Mononuclear cell (primary cell): Measurements from ENCODE around the gene MAMLD1. TPM values are rescaled to one million over a fixed set of nuclear protein-coding genes. Genes with fewer than 3 reads are reported as not detected.
A peak's percentile ranks its signal among the peaks of the same experiment; 100 is the strongest.

Experiments used
- H3K27me3 ChIP-seq: 2 replicates; pipeline ENCODE4 v1.6.0; 2011; ENCODE audit warnings: low read length, control low read depth; ENCODE audit not compliant: insufficient read depth
- H3K4me1 ChIP-seq: 2 replicates; pipeline ENCODE4 v1.5.1; 2011; ENCODE audit warnings: mild to moderate bottlenecking, low read length, control low read depth; ENCODE audit not compliant: insufficient read depth
- H3K4me3 ChIP-seq: 2 replicates; pipeline ENCODE4 v1.5.1; 2011; ENCODE audit warnings: mild to moderate bottlenecking, low read length, moderate library complexity
- H3K9me3 ChIP-seq: 2 replicates; pipeline ENCODE4 v1.5.1; 2011; ENCODE audit warnings: low read depth, mild to moderate bottlenecking, control low read depth, low read length
- total RNA-seq: library from RNA; depleted of rRNA; stranded (reverse); fragments of >200 nt; gene quantifications from one replicate; pipeline ENCODE4 v1.2.3, GENCODE V29; 2012

The MAMLD1 gene
- total RNA-seq, 1 donor, result 0.10 TPM

DNA sequence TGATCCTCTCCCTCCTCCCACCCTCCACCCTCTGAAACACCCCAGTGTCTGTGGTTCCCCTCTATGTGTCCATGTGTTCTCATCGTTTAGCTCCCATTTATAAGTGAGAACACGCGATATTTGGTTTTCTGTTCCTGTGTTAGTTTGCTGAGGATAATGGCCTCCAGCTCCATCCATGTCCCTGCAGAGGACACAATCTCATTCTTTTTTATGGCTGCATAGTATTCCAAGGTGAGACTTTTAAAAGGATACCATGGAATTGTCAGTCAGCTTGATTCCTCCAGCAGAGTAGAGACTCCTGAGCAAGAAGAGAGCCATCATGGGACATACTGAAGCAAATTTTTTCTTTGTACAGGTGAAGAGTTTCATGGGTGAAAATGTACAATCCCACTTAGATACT, 166.5 kb downstream of the MAMLD1 start:
- no peaks in the 10 kb centered on the region for H3K27me3 ChIP-seq
- H3K4me3 ChIP-seq, result no peak overlapping the region
- no peaks in the 10 kb centered on the region for H3K9me3 ChIP-seq
- no peaks in the 10 kb centered on the region for H3K4me1 ChIP-seq

DNA sequence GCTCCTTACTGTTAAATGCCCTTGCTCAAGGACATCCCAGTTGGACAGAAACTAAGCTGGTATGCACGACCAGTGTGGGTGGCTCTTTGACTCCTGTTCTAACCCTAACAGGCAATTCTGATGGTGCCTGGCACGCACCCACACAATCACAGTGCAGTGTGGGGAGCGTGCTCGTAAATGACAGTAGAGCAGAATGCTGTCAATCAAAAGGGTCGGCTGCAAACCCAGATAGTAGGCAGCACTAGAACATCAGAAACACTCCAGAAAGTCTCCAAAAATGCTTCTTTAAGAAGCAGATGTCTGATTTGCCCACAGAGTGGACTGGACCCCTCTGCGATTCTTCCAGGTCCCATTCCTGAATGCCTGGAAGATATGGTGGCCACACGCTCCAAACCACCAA, 167.7 kb downstream of the MAMLD1 start:
- no peaks in the 10 kb centered on the region for H3K27me3 ChIP-seq
- H3K4me1 ChIP-seq, result no peaks in the 10 kb centered on the region
- no peak overlapping the region for H3K4me3 ChIP-seq
- no peaks in the 10 kb centered on the region for H3K9me3 ChIP-seq

DNA sequence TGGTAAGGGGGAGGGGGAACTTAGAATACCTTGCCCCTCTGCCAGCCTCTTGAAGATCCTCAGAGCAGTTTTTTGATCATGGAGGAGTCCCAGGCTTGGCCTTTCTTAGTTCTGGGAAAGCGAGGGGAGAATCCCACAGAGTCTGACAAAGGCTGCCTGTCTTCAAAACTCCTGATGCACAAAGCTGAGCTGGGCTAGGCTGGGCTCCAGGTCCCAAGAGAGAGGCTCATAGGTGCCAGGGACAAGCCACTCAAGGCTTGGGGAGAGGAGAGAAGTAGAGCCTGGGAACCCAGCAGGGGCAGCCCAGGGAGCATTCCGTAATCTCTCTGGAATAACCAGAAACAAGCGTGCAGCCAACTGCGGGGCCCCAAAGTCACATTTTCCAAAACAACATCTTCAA, 168.3 kb downstream of the MAMLD1 start:
- H3K4me1 ChIP-seq, result no peaks in the 10 kb centered on the region
- H3K27me3 ChIP-seq, result no peaks in the 10 kb centered on the region
- no peak overlapping the region for H3K4me3 ChIP-seq
- H3K9me3 ChIP-seq, result no peaks in the 10 kb centered on the region

DNA sequence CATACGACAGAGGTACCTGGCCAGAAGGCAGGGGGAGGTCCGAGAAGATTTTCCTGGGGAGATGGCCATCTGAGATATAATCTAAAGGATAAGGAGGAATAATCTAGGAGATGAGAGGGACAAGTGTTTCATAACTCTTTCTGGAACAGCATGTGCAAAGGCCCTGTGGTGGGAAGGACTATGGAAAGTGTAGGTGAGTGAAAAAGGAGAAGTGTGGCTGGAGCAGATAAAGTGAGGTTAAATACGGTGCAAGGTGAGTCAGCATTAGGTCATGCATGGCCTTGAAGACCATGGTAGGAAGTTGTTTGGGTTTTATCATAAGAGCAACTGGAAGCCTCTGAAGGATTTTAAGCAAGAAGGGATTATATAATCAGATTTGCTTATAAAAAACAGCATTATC, 170.7 kb downstream of the MAMLD1 start:
- no peaks in the 10 kb centered on the region for H3K27me3 ChIP-seq
- no peaks in the 10 kb centered on the region for H3K9me3 ChIP-seq

DNA sequence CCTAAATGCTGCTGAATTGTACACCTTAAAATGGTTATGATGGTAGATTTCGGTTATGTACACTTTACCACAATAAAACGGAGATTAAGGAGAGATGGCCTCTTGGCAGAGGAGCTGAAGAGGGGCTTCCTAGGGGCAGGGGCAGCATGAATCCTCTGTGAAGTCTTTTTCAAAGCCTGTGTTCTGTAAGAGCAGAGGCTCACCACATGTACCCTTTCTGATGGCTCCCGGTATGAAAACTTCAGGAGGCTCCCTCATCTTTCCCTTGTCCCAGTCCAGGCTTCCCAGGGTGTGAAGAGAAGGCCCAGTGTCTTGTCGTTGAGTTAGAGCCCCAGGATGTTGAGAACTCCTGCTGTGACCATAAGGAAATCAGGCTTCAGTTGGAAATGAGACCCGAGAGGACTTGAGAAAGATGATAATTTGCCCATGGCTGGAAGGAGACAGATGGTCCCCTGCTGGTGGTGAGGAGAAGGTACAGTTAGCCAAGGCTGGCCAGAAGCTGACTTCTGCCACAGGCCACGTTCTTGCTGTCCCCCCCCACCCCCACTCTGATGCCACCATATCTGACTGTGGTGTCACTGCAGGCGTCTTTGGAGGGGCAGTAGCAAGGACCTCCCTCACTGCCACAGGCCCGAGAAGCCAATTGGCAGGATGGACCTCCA, 173.5 kb downstream of the MAMLD1 start:
- no peak overlapping the region for H3K4me3 ChIP-seq
- no peaks in the 10 kb centered on the region for H3K27me3 ChIP-seq
- no peaks in the 10 kb centered on the region for H3K4me1 ChIP-seq
- no peaks in the 10 kb centered on the region for H3K9me3 ChIP-seq

More for the DNA sequence above, 170.7 kb downstream of the MAMLD1 start:
- no peaks in the 10 kb centered on the region for H3K4me1 ChIP-seq
- H3K4me3 ChIP-seq, result no peak overlapping the region

DNA sequence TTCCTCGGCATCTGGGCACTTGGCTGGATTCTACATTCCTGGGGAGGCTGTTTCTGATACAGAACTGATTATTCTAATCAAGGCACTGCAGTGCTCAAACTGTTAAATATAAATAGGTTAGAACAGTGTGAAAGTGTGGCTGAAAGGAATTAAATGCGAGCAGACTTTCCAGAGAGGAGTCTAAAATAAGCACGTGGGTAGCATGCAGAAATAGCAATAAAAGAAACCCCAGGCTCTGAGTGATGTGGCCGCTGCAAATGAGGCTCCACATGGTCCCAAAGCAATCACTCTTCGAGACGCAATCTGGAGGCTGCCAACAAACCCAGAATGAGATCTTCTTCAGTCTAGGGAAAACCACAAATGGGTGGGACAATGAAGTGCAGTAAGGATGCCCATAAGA, 174.7 kb downstream of the MAMLD1 start:
- H3K4me3 ChIP-seq, result no peak overlapping the region
- H3K9me3 ChIP-seq, result no peaks in the 10 kb centered on the region
- H3K27me3 ChIP-seq, result no peaks in the 10 kb centered on the region
- H3K4me1 ChIP-seq, result no peaks in the 10 kb centered on the region

DNA sequence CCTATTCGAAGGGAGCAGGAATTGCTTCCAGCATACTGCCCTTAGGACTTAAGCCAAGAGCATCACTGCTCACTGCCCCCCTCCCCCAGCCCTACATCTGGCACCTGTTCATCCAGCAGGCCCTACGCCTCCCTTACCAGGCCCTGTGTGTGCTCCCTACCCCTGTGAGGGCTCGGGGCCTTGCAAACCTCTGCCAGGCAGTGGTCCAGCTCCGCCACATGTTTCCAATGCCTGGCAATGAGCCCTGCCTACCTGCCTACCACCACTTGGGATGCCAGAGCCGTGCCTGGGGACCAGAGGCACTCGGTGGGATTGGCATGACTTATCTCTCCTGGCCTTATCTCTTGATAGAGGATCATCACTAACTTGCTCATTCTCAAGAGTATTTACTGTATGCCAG, 177.8 kb downstream of the MAMLD1 start:
- H3K4me3 ChIP-seq, result no peak overlapping the region
- no peaks in the 10 kb centered on the region for H3K27me3 ChIP-seq
- H3K9me3 ChIP-seq, result no peaks in the 10 kb centered on the region
- H3K4me1 ChIP-seq, result peaks cover 1% of the 10 kb centered on the region

DNA sequence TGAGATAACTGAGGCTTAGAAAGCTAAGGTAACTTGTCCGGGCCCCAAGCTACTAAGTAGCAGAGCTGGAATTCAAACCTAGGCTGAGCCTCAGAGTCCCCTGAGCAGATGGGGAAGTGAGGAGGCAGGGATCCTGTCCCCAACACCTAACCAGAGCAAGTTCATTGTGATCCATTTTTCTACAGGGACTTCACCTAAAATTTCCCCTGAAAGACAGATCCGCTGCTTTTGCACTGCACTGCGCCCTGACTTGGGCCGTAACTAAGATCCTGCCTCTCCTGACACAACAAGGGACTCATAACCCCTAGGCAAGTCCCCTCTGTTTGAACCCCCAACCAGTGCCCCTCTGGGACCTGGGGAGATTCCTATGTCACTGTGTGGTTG, 179.7 kb downstream of the MAMLD1 start:
- Histone ChIP-seq H3K4me3 (no peak overlapping the region), H3K27me3 (no peaks in the 10 kb centered on the region), H3K9me3 (no peaks in the 10 kb centered on the region), H3K4me1 (peaks cover 20% of the 10 kb centered on the region)

DNA sequence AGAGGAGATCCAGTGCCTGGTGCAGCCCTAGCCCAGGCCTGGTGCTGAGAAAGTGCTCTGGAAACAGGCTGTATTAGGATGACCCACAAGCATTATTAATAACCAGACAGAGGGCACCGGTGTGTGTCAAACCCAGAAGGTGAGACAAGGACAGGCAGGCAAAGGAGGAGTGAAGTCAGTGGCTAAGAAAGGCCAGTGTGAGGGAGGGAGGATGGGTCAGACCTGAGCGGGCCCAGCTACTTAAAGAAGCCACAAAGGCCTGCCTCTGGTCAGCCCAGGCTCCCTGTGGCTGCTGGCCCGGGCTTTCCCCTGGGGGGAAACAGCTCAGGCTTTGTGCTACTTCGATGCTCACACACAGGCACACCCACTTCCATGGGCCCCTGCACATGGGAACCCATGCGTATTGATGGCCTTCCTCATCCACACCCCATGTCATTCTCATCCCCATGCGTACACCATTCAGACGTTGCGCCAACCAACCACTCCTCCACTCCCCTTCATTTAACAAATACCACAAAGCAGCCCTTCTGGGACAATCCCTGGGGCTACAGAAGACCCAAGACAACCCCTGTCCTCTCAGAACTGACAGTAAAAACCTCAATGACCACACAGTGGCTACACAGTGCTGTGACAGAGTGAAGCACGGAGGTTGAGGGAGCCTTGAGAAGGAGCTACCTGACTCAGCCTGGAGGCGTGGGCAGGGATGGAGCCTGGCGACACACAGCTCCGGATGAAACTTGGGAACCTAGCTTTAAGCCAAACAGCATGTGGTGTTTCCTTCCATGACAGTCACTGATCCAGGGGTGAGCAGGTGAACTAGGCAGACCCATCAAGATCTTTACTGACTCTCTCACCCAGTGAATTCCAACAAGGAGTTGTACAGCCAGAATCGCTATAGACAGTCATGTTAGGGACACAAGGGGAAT, 180.4 kb downstream of the MAMLD1 start:
- Histone ChIP-seq H3K27me3 (no peaks in the 10 kb centered on the region), H3K4me1 (peaks cover 26% of the 10 kb centered on the region), H3K9me3 (no peaks in the 10 kb centered on the region), H3K4me3 (no peak overlapping the region)

DNA sequence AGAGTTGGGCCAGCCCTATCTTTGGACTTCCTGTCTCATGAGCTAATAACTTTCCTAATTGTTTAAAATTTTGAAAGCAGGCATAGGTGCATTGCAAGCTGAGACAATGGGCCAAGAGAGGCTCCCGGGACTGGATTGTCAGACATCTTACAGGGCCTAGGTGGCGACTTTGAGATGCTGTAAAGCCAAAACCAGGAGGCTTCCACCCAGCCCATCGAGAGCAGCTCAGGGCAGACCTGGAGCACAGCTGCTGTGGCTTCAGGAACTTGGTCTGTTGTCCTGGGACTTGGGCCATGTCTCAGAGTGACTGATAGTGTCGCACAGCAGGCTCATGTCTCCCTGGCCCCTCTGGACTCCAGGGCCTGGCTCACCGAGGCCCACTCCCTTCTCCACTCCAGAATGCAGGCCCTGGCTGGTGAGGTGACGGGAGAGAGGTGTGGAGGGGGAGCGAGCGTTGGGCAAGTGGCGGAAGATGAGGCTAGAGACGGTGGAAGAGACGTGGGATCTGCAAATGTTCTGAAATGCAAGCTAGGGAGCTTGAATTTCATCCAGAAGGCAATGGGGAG, 181.2 kb downstream of the MAMLD1 start:
- H3K4me1 ChIP-seq, result peaks cover 33% of the 10 kb centered on the region
- H3K27me3 ChIP-seq, result no peaks in the 10 kb centered on the region
- no peaks in the 10 kb centered on the region for H3K9me3 ChIP-seq
- H3K4me3 ChIP-seq, result no peak overlapping the region

DNA sequence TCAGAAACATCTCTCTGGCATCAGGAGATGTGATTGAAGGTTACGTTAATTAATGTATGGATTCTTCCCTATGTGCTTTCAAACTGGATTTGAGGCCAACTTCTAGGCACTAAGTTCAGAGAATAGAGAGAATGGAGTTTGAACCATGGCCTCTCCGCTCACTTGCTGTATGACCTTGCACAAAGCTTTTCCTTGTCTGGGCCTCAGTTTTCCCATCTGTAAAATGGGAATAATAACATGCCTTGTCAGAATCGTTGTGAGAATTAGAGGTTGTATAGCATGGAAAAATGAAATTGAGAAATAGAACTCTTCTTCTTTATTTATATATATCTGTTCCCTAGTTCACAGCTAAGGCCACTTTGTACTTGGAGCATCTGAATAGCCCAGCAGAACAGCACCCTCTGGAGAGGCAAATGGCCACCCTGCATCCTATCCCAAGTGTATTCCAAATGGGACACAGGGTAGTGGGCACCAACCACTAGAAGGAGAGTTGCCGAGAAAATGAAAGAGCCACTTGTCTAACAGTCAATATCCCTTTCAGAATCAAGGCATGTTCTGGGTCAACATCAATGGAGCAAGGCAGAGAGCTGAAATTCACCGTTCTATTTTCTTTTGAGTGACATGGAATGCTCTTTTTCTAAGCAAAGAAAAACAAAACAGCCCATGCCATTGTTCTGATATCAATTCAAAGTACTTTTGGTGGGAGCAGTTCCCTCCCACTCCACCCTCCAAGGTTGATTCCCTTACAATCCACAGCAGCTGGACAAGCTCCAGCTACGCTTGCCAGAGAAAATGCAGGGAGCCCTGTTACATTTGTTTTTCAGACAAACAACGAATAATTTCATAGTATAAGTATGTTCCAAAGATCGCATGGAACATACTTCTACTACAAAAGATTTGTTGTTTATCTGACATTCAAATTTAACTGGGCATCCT, 182.0 kb downstream of the MAMLD1 start:
- Histone ChIP-seq H3K4me1 (peaks cover 37% of the 10 kb centered on the region), H3K4me3 (no peak overlapping the region), H3K9me3 (no peaks in the 10 kb centered on the region), H3K27me3 (no peaks in the 10 kb centered on the region)

DNA sequence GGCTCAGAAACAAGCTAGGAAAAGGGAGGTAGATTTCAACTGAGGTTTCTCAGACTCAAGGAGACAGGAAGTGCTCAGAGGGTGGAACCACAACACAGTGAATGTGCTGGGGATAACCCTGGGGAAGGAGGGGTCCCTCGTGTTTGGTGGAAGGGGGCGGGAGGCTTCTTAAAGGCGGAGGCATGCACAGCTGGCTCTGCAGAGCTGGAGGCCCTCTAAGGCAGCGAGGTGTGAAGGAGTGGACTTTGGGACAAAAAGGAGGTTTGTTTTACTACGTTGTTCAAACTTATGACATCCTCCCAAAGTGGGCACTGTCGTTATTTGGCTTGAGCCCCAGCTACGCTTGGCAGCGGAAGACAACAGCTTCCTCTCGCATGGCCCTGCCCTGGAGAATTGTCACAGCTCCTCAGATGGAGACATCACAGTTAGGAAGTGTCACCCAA, 183.6 kb downstream of the MAMLD1 start:
- Histone ChIP-seq H3K4me3 (no peak overlapping the region), H3K9me3 (no peaks in the 10 kb centered on the region), H3K4me1 (peaks cover 37% of the 10 kb centered on the region), H3K27me3 (no peaks in the 10 kb centered on the region)

DNA sequence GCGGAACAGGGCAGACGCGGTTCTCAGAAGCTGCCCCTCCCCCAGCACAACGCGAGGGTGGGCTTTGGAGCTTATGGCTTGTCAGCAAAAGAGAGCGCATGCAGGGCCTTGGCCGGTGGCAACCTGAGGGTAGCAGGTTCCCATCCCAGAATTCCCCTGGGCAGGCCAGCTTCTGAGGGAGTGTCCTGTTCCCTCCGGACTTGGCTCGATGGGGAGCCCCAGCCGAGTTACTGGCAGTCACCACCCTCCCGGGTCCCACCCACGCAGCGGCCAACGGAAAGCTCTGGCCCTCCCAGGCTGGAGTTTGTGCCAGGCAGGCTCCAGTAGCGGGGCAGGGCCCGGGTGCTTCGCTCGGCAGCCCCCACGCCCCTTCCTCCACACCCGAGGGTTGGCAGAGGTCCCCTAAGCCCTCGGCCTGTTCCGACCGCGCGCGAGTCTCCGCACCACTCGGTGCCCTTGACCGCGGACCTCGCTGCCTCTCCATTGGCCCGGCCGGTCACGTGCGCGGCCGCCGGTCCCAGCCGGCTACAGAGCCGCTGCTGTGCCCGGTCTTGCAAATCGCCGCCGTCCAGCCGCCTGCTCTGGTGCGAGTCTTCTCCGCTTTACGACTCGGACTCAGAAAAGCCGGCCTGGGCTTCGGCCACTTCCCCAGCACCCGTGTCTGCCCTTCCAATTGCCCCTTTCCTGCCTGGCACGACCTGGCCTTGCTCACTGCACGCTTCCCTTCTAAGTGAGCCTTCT, 184.4 kb downstream of the MAMLD1 start:
- peak overlapping the region; percentile 20 for H3K4me3 ChIP-seq
- no peaks in the 10 kb centered on the region for H3K9me3 ChIP-seq
- H3K4me1 ChIP-seq, result peaks cover 37% of the 10 kb centered on the region
- H3K27me3 ChIP-seq, result no peaks in the 10 kb centered on the region

DNA sequence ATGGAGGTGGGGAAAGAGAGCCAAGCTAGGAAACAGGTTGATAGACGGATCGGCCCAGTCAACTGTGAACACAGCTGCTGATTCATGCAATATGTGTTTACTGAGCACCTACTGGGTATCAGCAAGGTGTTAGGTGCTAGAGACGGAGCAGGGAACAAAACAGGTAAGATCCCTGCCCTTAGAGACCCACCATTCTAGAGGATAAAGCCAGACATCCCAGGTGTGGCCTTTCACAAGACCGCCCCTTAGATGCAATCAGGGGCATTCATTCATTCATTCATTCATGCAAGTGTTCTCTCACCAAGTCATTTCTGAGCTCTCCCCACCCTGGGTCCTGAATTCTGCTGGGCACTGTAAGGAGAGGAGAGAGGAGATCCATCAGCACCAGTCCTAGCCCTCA, 185.1 kb downstream of the MAMLD1 start:
- peak overlapping the region; percentile 20 for H3K4me3 ChIP-seq
- no peaks in the 10 kb centered on the region for H3K27me3 ChIP-seq
- peaks cover 37% of the 10 kb centered on the region for H3K4me1 ChIP-seq
- H3K9me3 ChIP-seq, result no peaks in the 10 kb centered on the region
